ENCODE results near the gene IL13RA1. TPM values are rescaled to one million over a fixed set of nuclear protein-coding genes. Genes with fewer than 3 reads are reported as not detected.
A peak's percentile ranks its signal among the peaks of the same experiment; 100 is the strongest.

The IL13RA1 gene
- total RNA-seq, 1 donor from 2014 or later, result 3.2 TPM

GRCh38 chrX:118823263-118824172 is 96.1 kb downstream of the IL13RA1 start, which contains the start of gene ZCCHC12:
Gene ZCCHC12 (plus strand): TSS chrX:118823824. CDS start chrX:118825245, 1,421 bp downstream.
- Histone ChIP-seq H3K9me3 (ENCODE audit: low read depth) (peaks cover 3% of the 10 kb centered on the region), H3K27ac (no peak within 1 kb of the TSS), H4K20me1 (ENCODE audit: low read depth) (peaks cover 5% of the 10 kb centered on the region), H3K4me2 (peak within 1 kb of the TSS; percentile 77), H3K79me2 (ENCODE audit: low read depth) (no peaks in the 10 kb centered on the region), H3K27me3 (peaks cover 79% of the 10 kb centered on the region), H3K4me3 (peak within 1 kb of the TSS; percentile 44), H3K9ac (no peak within 1 kb of the TSS), H3K4me1 (no peaks in the 10 kb centered on the region), H3K36me3 (no peaks in the 10 kb centered on the region), H2AFZ (replicated peaks) (peak within 1 kb of the TSS; percentile 50), H3F3A (ENCODE audit: low read depth) (peaks cover 6% of the 10 kb centered on the region)
- Mint-ChIP-seq H3K36me3 (no peaks in the 10 kb centered on the region), H3K4me3 (peak within 1 kb of the TSS; percentile 92), H3K27ac (peak within 1 kb of the TSS; percentile 92), H3K9me3 (peaks cover 7% of the 10 kb centered on the region), H3K27me3 (ENCODE audit: insufficient read depth, low read depth) (peaks cover 27% of the 10 kb centered on the region), H3K4me1 (peaks cover 29% of the 10 kb centered on the region)
- peak; percentile 91 for DNase-seq (ENCODE audit: low spot score)
- TF ChIP-seq EZH2 (IDR thresholded peaks at IDR 0.05) (no peak), CTCF (IDR thresholded peaks at IDR 0.05) (no peak), EZH2phosphoT487 (IDR thresholded peaks at IDR 0.05) (no peak)

GRCh38 chrX:118824173-118824730 is 96.8 kb downstream of the IL13RA1 start:
- TF ChIP-seq CTCF (IDR thresholded peaks at IDR 0.05) (no peak), EZH2phosphoT487 (IDR thresholded peaks at IDR 0.05) (no peak), EZH2 (IDR thresholded peaks at IDR 0.05) (no peak)
- Histone ChIP-seq H3K9ac (no peak overlapping the region), H3K4me3 (peak overlapping the region; percentile 44), H3K36me3 (no peaks in the 10 kb centered on the region), H3K4me1 (no peaks in the 10 kb centered on the region), H3K27ac (no peak overlapping the region), H3K4me2 (peak overlapping the region; percentile 77), H3F3A (ENCODE audit: low read depth) (peaks cover 6% of the 10 kb centered on the region), H2AFZ (replicated peaks) (peak overlapping the region; percentile 50), H3K27me3 (peaks cover 87% of the 10 kb centered on the region), H3K9me3 (ENCODE audit: low read depth) (no peaks in the 10 kb centered on the region), H3K79me2 (ENCODE audit: low read depth) (no peaks in the 10 kb centered on the region), H4K20me1 (ENCODE audit: low read depth) (peaks cover 5% of the 10 kb centered on the region)
- Mint-ChIP-seq H3K4me1 (peaks cover 29% of the 10 kb centered on the region), H3K4me3 (peak overlapping the region; percentile 92), H3K9me3 (peaks cover 7% of the 10 kb centered on the region), H3K27ac (peak overlapping the region; percentile 92), H3K36me3 (no peaks in the 10 kb centered on the region), H3K27me3 (ENCODE audit: insufficient read depth, low read depth) (peaks cover 27% of the 10 kb centered on the region)
- DNase-seq (ENCODE audit: low spot score), result peak; percentile 39

GRCh38 chrX:118825227-118825626 is 97.8 kb downstream of the IL13RA1 start:
- H3K4me2 ChIP-seq, result peak overlapping the region; percentile 6
- no peak for TF ChIP-seq EZH2 (IDR thresholded peaks at IDR 0.05)
- no peak for TF ChIP-seq EZH2phosphoT487 (IDR thresholded peaks at IDR 0.05)
- no peak for TF ChIP-seq CTCF (IDR thresholded peaks at IDR 0.05)
- no peak overlapping the region for H3K4me3 ChIP-seq
- Mint-ChIP-seq H3K9me3 (peaks cover 7% of the 10 kb centered on the region), H3K4me3 (peak overlapping the region; percentile 92), H3K4me1 (peaks cover 29% of the 10 kb centered on the region), H3K27me3 (ENCODE audit: insufficient read depth, low read depth) (peaks cover 27% of the 10 kb centered on the region), H3K27ac (no peak overlapping the region), H3K36me3 (no peaks in the 10 kb centered on the region)
- peaks cover 95% of the 10 kb centered on the region for H3K27me3 ChIP-seq
- H3K4me1 ChIP-seq, result no peaks in the 10 kb centered on the region
- no peak overlapping the region for H3K27ac ChIP-seq
- DNase-seq (ENCODE audit: low spot score), result no peak
- H3K36me3 ChIP-seq, result no peaks in the 10 kb centered on the region
- no peaks in the 10 kb centered on the region for H3K79me2 ChIP-seq (ENCODE audit: low read depth)
- H2AFZ ChIP-seq (replicated peaks), result no peak overlapping the region
- H3F3A ChIP-seq (ENCODE audit: low read depth), result peaks cover 6% of the 10 kb centered on the region
- no peaks in the 10 kb centered on the region for H3K9me3 ChIP-seq (ENCODE audit: low read depth)
- no peak overlapping the region for H3K9ac ChIP-seq
- H4K20me1 ChIP-seq (ENCODE audit: low read depth), result peaks cover 5% of the 10 kb centered on the region
